Esophagus muscularis mucosa (tissue), 4 donors: Measurements from ENCODE around the gene DNAH10. TPM values are rescaled to one million over a fixed set of nuclear protein-coding genes. Genes with fewer than 3 reads are reported as not detected.

Experiments used
- DNase-seq: peaks from one replicate; pipeline ENCODE4 v3.0.0-alpha.2; 2017; ENCODE audit errors: extremely low spot score
- H3K27ac ChIP-seq, 4 donors: fragments of 200-600 bp; sonication (generic); replicated peaks in 1 of 4; 1 replicate in 3 of 4; 2 replicates in 1 of 4; pipeline ENCODE4 v1.5.1; 2016 to 2019; ENCODE audit warnings: mild to moderate bottlenecking in 1 of 4
- H3K27me3 ChIP-seq, 4 donors: fragments of 200-600 bp; sonication (generic); one replicate each; pipeline versions ENCODE4 v1.5.1 to v1.6.0; 2016 to 2019
- H3K36me3 ChIP-seq, 4 donors: fragments of 200-600 bp; sonication (generic); one replicate each; pipeline ENCODE4 v1.5.1; 2016 to 2019
- H3K4me1 ChIP-seq, 4 donors: fragments of 200-600 bp; sonication (generic); one replicate each; pipeline ENCODE4 v1.5.1; 2016 to 2019
- H3K4me3 ChIP-seq, 4 donors: fragments of 200-600 bp; sonication (generic); 1 replicate in 2 of 4; 2 replicates in 2 of 4; pipeline ENCODE4 v1.5.1; 2016 to 2019; ENCODE audit warnings: mild to moderate bottlenecking in 4 of 4, moderate library complexity in 1 of 4
- H3K9me3 ChIP-seq, 4 donors: fragments of 200-600 bp; sonication (generic); 1 replicate in 3 of 4; 2 replicates in 1 of 4; pipeline ENCODE4 v1.5.1; 2016 to 2019
- CTCF ChIP-seq, 3 experiments: fragments of 200-600 bp in 2 of 3; fragments of 450-650 bp in 1 of 3; sonication (generic) in 2 of 3; IDR thresholded peaks; one replicate each; pipeline ENCODE4 v1.5.1; 2017 to 2019; ENCODE audit warnings: antibody characterized with exemption in 3 of 3, mild to moderate bottlenecking in 2 of 3, moderate library complexity in 1 of 3
- EP300 ChIP-seq: sonication (generic); formaldehyde crosslinking; IDR thresholded peaks from one replicate; pipeline ENCODE4 v1.6.1; 2017; ENCODE audit warnings: antibody characterized with exemption
- POLR2A ChIP-seq: fragments of 450-650 bp; IDR thresholded peaks from one replicate; pipeline ENCODE4 v1.6.1; 2017; ENCODE audit warnings: antibody characterized with exemption, moderate library complexity, mild to moderate bottlenecking, low read depth
- POLR2AphosphoS5 ChIP-seq, 2 donors: sonication (generic); formaldehyde crosslinking; IDR thresholded peaks; one replicate each; pipeline ENCODE4 v1.6.1; 2017; ENCODE audit warnings: antibody characterized with exemption in 2 of 2
- WGBS: methylation state at CpG from one replicate; pipeline ENCODE4 v1.1.5; 2018; 5-methylcytosine and 5-hydroxymethylcytosine counted together
- intact Hi-C: fragments of 100-400 bp; cut with DNase I; formaldehyde crosslinking; loops from one replicate; pipeline ENCODE4 v1.15.1; 2023
- total RNA-seq, 4 donors: library from RNA; depleted of rRNA; stranded (reverse); fragments of >200 nt; gene quantifications; one replicate each; pipeline versions ENCODE4 v1.1.0 to v1.2.1, GENCODE V29; 2016

The DNAH10 gene
- total RNA-seq, 4 donors from 2014 or later = 0.06 to 1.3 TPM; not detected in 2

GRCh38 chr12:123867141-123867540 lies 105.0 kb downstream of the DNAH10 start:
- no peaks in the 10 kb centered on the region for H3K9me3 ChIP-seq
- no peak overlapping the region for H3K27ac ChIP-seq
- no peak for TF ChIP-seq POLR2A
- TF ChIP-seq EP300 = no peak
- no peak for TF ChIP-seq CTCF (IDR thresholded peaks at IDR 0.05)
- no peak for TF ChIP-seq POLR2AphosphoS5 (IDR thresholded peaks at IDR 0.05)
- no peak for DNase-seq
- H3K27me3 ChIP-seq = peaks cover 0 to 21% (median 0%) of the 10 kb centered on the region in 4 donors
- intact Hi-C loops = no loop called here
- H3K4me1 ChIP-seq = no peaks in the 10 kb centered on the region
- H3K36me3 ChIP-seq = no peaks in the 10 kb centered on the region
- 85% methylated on average over 1 of the region's 1 CpG for WGBS
- H3K4me3 ChIP-seq = no peak overlapping the region

GRCh38 chr12:123868791-123869190 lies 106.7 kb downstream of the DNAH10 start:
- H3K36me3 ChIP-seq = no peaks in the 10 kb centered on the region
- no peaks in the 10 kb centered on the region for H3K9me3 ChIP-seq
- peaks cover 0 to 26% (median 0%) of the 10 kb centered on the region in 4 donors for H3K27me3 ChIP-seq
- WGBS = 84% methylated on average over 10 of the region's 10 CpGs
- no peak overlapping the region for H3K4me3 ChIP-seq
- TF ChIP-seq POLR2AphosphoS5 (IDR thresholded peaks at IDR 0.05) (no peak), POLR2A (no peak), CTCF (IDR thresholded peaks at IDR 0.05) (no peak), EP300 (no peak)
- H3K27ac ChIP-seq = no peak overlapping the region
- H3K4me1 ChIP-seq = no peaks in the 10 kb centered on the region
- intact Hi-C loops = no loop called here
- no peak for DNase-seq

DNA sequence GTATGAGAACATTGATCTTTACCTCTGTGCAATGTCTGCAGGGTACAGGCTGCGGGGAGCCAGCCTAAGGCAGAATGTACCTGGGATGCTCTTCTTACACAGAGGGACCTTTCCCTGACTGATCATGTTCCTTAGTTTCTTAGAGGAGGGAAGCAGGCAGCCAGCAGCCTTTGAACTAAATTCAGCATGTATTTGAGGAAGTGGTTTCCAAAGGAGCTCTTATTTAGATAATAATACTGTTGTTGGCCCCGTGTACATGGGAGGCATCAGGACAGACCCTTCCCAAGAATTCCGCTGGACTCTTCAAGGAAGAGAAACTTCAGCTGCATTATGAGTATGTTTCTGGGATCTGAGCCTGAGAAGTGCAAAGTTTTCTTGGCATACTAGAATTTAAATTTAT lies 111.7 kb downstream of the DNAH10 start:
- no peak for DNase-seq

GRCh38 chr12:123877968-123878367 lies 115.9 kb downstream of the DNAH10 start:
- intact Hi-C loops = no loop called here
- WGBS = 85% methylated on average over 6 of the region's 6 CpGs
- Histone ChIP-seq H3K27ac (no peak overlapping the region), H3K4me1 (no peaks in the 10 kb centered on the region), H3K4me3 (no peak overlapping the region), H3K27me3 (peaks cover 0 to 20% (median 0%) of the 10 kb centered on the region in 4 donors), H3K36me3 (no peaks in the 10 kb centered on the region), H3K9me3 (no peaks in the 10 kb centered on the region)
- TF ChIP-seq POLR2A = no peak
- no peak for TF ChIP-seq CTCF (IDR thresholded peaks at IDR 0.05)
- no peak for TF ChIP-seq EP300
- no peak for TF ChIP-seq POLR2AphosphoS5 (IDR thresholded peaks at IDR 0.05)
- DNase-seq = no peak

More for the DNA sequence above, 111.7 kb downstream of the DNAH10 start:
- Histone ChIP-seq H3K27me3 (peaks cover 0 to 41% (median 0%) of the 10 kb centered on the region in 4 donors), H3K4me1 (no peaks in the 10 kb centered on the region), H3K27ac (no peak overlapping the region), H3K4me3 (no peak overlapping the region), H3K9me3 (no peaks in the 10 kb centered on the region), H3K36me3 (no peaks in the 10 kb centered on the region)
- intact Hi-C loops = no loop called here
- 78% methylated on average over 3 of the region's 3 CpGs for WGBS
- TF ChIP-seq CTCF (IDR thresholded peaks at IDR 0.05) (no peak), POLR2A (no peak), POLR2AphosphoS5 (IDR thresholded peaks at IDR 0.05) (no peak), EP300 (no peak)

- Histone ChIP-seq H3K4me1 (no peaks in the 10 kb centered on the region), H3K9me3 (peaks cover 0 to 3% (median 1%) of the 10 kb centered on the region in 4 donors), H3K27me3 (peaks cover 0 to 25% (median 2%) of the 10 kb centered on the region in 4 donors), H3K27ac (no peak overlapping the region), H3K4me3 (no peak overlapping the region), H3K36me3 (no peaks in the 10 kb centered on the region)
- intact Hi-C loops = no loop called here
- TF ChIP-seq EP300 (no peak), POLR2A (no peak), CTCF (IDR thresholded peaks at IDR 0.05) (no peak), POLR2AphosphoS5 (IDR thresholded peaks at IDR 0.05) (no peak)
- 55% methylated on average over 11 of the region's 11 CpGs for WGBS
- DNase-seq = no peak
Measured at GRCh38 chr12:123879101-123879500, 117.0 kb downstream of the DNAH10 start.
